ENCODE measurements around the gene MYH14.

Gene MYH14

GRCh38 chr19:50203281-50204080 is at the start of gene MYH14:
MYH14 (plus strand) TSS chr19:50203622; CDS start chr19:50210366, 6,744 bp downstream.
- peak; percentile 64 for DNase-seq

GRCh38 chr19:50154529-50154928 is 48.9 kb upstream of the MYH14 start:
- DNase-seq: no peak

- DNase-seq: no peak
Measured at GRCh38 chr19:50155520-50156109, 47.8 kb upstream of the MYH14 start.

GRCh38 chr19:50158577-50158976 is 44.8 kb upstream of the MYH14 start:
- no peak for DNase-seq

GRCh38 chr19:50159078-50159477 is 44.3 kb upstream of the MYH14 start:
- no peak for DNase-seq

- DNase-seq: no peak
Measured at GRCh38 chr19:50162988-50163387, 40.4 kb upstream of the MYH14 start, which contains the start of gene IZUMO2. IZUMO2 (minus strand) TSS chr19:50163281; CDS start chr19:50163194, 87 bp downstream.

GRCh38 chr19:50167314-50167721 is 36.1 kb upstream of the MYH14 start:
- no peak for DNase-seq

- DNase-seq: no peak
Measured at GRCh38 chr19:50171752-50172151, 31.7 kb upstream of the MYH14 start.

GRCh38 chr19:50172726-50173125 is 30.7 kb upstream of the MYH14 start:
- DNase-seq: no peak

- DNase-seq: no peak
Measured at GRCh38 chr19:50173127-50173526, 30.3 kb upstream of the MYH14 start.

- no peak for DNase-seq
Measured at GRCh38 chr19:50174100-50174793, 29.2 kb upstream of the MYH14 start.

GRCh38 chr19:50175924-50176323 is 27.5 kb upstream of the MYH14 start:
- DNase-seq: no peak

GRCh38 chr19:50176775-50177174 is 26.6 kb upstream of the MYH14 start:
- DNase-seq: no peak

- DNase-seq: no peak
Measured at GRCh38 chr19:50178320-50178719, 25.1 kb upstream of the MYH14 start.

GRCh38 chr19:50178859-50179537 is 24.4 kb upstream of the MYH14 start:
- DNase-seq: no peak

- no peak for DNase-seq
Measured at GRCh38 chr19:50181121-50181520, 22.3 kb upstream of the MYH14 start.

GRCh38 chr19:50184196-50184595 is 19.2 kb upstream of the MYH14 start:
- DNase-seq: no peak

- no peak for DNase-seq
Measured at GRCh38 chr19:50187937-50188336, 15.5 kb upstream of the MYH14 start.

GRCh38 chr19:50189331-50189730 is 14.1 kb upstream of the MYH14 start:
- DNase-seq: no peak

GRCh38 chr19:50190439-50190891 is 13.0 kb upstream of the MYH14 start:
- no peak for DNase-seq

- DNase-seq: no peak
Measured at GRCh38 chr19:50191216-50191615, 12.2 kb upstream of the MYH14 start.

GRCh38 chr19:50192463-50193211 is 10.8 kb upstream of the MYH14 start:
- no peak for DNase-seq

Data from cortex of kidney (tissue), 1 donor.